GM23338 (cell line): ENCODE data around the gene MYO9A. TPM values are rescaled to one million over a fixed set of nuclear protein-coding genes. Genes with fewer than 3 reads are reported as not detected.
A peak's percentile ranks its signal among the peaks of the same experiment; 100 is the strongest.

ENCODE experiments used
- ATAC-seq: fragments of 200-7000 bp; cut with Tn5 transposase; 3 replicates; pipeline ENCODE4 v1.9.1; 2020
- DNase-seq: peaks from one replicate; pipeline ENCODE4 v3.0.0-alpha.2; 2015; ENCODE audit warnings: low spot score
- H2AFZ ChIP-seq: fragments of 200-600 bp; sonication (generic); 2 replicates; pipeline ENCODE4 v1.8.0; 2016; ENCODE audit warnings: antibody characterized with exemption, mild to moderate bottlenecking, moderate library complexity
- H3F3A ChIP-seq: fragments of 200-600 bp; sonication (generic); replicated peaks from 2 replicates; pipeline ENCODE4 v1.8.0; 2017; ENCODE audit warnings: antibody characterized with exemption, mixed run types, low read depth
- H3K27ac ChIP-seq: fragments of 200-600 bp; sonication (generic); 2 replicates; pipeline ENCODE4 v1.6.1; 2016; ENCODE audit warnings: low read depth
- H3K27me3 ChIP-seq: fragments of 200-600 bp; sonication (generic); 2 replicates; pipeline ENCODE4 v1.8.0; 2016; ENCODE audit warnings: mild to moderate bottlenecking, mixed run types, moderate library complexity; ENCODE audit not compliant: insufficient read depth
- H3K36me3 ChIP-seq: fragments of 200-600 bp; sonication (generic); 2 replicates; pipeline ENCODE4 v1.8.0; 2016; ENCODE audit warnings: mild to moderate bottlenecking; ENCODE audit not compliant: insufficient read depth
- H3K4me1 ChIP-seq: fragments of 200-600 bp; sonication (generic); 2 replicates; pipeline ENCODE4 v1.8.0; 2016; ENCODE audit warnings: mild to moderate bottlenecking, moderate library complexity; ENCODE audit not compliant: insufficient read depth
- H3K4me2 ChIP-seq: fragments of 200-600 bp; sonication (generic); 2 replicates; pipeline ENCODE4 v1.7.1; 2017; ENCODE audit warnings: mixed run types
- H3K4me3 ChIP-seq: fragments of 200-600 bp; sonication (generic); 2 replicates; pipeline ENCODE4 v1.6.1; 2016; ENCODE audit warnings: mixed run types
- H3K79me2 ChIP-seq: fragments of 200-600 bp; sonication (generic); replicated peaks from 2 replicates; pipeline ENCODE4 v1.8.0; 2017; ENCODE audit warnings: mild to moderate bottlenecking; ENCODE audit not compliant: insufficient read depth
- H3K9me2 ChIP-seq: fragments of 200-600 bp; sonication (generic); 2 replicates; pipeline ENCODE4 v1.8.0; 2017; ENCODE audit not compliant: insufficient read depth
- H4K20me1 ChIP-seq: fragments of 200-600 bp; sonication (generic); replicated peaks from 2 replicates; pipeline ENCODE4 v1.8.0; 2017; ENCODE audit warnings: mild to moderate bottlenecking; ENCODE audit not compliant: insufficient read depth
- H3K27ac Mint-ChIP-seq: 2 replicates; pipeline ENCODE4 v1.8.0; 2020; ENCODE audit warnings: inconsistent platforms, mild to moderate bottlenecking, moderate library complexity, mixed read lengths
- H3K27me3 Mint-ChIP-seq: 3 replicates; pipeline ENCODE4 v1.8.0; 2022; ENCODE audit warnings: low read depth, mild to moderate bottlenecking, moderate library complexity, mixed read lengths, inconsistent platforms; ENCODE audit not compliant: insufficient read depth, poor library complexity
- H3K36me3 Mint-ChIP-seq: 3 replicates; pipeline ENCODE4 v1.8.0; 2021; ENCODE audit warnings: low read depth, mild to moderate bottlenecking, inconsistent platforms, moderate library complexity, mixed read lengths
- H3K4me1 Mint-ChIP-seq: 3 replicates; pipeline ENCODE4 v1.8.0; 2020; ENCODE audit warnings: mild to moderate bottlenecking, inconsistent platforms, mixed read lengths
- H3K4me3 Mint-ChIP-seq: 3 replicates; pipeline ENCODE4 v1.8.0; 2021; ENCODE audit warnings: moderate library complexity, mild to moderate bottlenecking, inconsistent platforms, mixed read lengths
- H3K9me3 Mint-ChIP-seq: 3 replicates; pipeline ENCODE4 v1.8.0; 2020; ENCODE audit warnings: moderate library complexity, mild to moderate bottlenecking, inconsistent platforms, mixed read lengths
- POLR2AphosphoS5 ChIP-seq: IDR thresholded peaks from 2 replicates; pipeline ENCODE4 v1.6.1; 2016; ENCODE audit warnings: antibody characterized with exemption, low read depth
- STAT1 ChIP-seq: IDR thresholded peaks from one replicate; pipeline ENCODE4 v1.6.1; 2016; ENCODE audit warnings: antibody characterized with exemption; ENCODE audit not compliant: unreplicated experiment
- ZNF114 ChIP-seq: fragments of 250-450 bp; sonication (Bioruptor Pico); IDR thresholded peaks from 2 replicates; pipeline ENCODE4 v1.5.0; 2020; ENCODE audit warnings: mild to moderate bottlenecking, moderate library complexity
- polyA plus RNA-seq: library from polyadenylated mRNA; unstranded; fragments of >200 nt; fragmentation: Nextera tagmentation; extraction: Ambion mirVana; gene quantifications from 2 replicates; pipeline ENCODE4 v1.2.1, GENCODE V29; 2016
- total RNA-seq: library from RNA; depleted of rRNA; stranded (reverse); fragments of >200 nt; shearing (Covaris generic); gene quantifications from 2 replicates; pipeline ENCODE4 v1.2.3, GENCODE V29; 2014
- TF ChIP-seq, protein P1 (sequence below), 2 experiments: fragments of 200-600 bp in 1 of 2; sonication (generic) in 1 of 2; conservative IDR thresholded peaks; 2 replicates each; pipeline versions ENCODE4 v1.5.1 to v1.6.1; 2016 to 2017; ENCODE audit warnings: antibody characterized with exemption in 2 of 2, low read depth in 2 of 2, mild to moderate bottlenecking in 2 of 2, moderate library complexity in 1 of 2
- TF ChIP-seq, protein P2 (sequence below): IDR thresholded peaks from one replicate; pipeline ENCODE4 v1.6.1; 2018; ENCODE audit warnings: antibody characterized with exemption; ENCODE audit not compliant: unreplicated experiment
- TF ChIP-seq, protein P3 (sequence below): fragments of 250-450 bp; sonication (Bioruptor Pico); IDR thresholded peaks from 2 replicates; pipeline ENCODE4 v1.5.0; 2020; ENCODE audit warnings: mild to moderate bottlenecking, moderate library complexity

Gene MYO9A
- total and polyA plus RNA-seq, 2 experiments from 2014 or later: 11.6 to 32.8 TPM

DNA sequence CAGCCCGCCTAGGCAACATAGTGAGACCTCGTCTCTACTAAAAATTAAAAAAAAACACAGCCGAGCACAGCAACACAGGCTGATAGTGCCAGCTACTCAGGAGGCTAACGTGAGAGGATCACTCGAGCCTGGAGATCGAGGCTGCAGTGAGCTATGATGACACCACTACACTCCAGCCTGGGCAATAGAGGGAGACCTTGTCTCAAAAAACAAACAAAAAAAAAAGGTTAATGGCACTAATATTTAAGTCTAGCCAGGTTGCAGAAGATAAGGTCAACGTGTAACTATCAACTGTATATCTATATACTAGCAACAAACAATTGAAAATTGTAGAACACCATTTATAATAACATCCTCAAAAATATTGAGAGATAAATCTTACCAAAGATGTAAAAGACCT, 75.1 kb downstream of the MYO9A start:
- Histone ChIP-seq H3F3A (no peaks in the 10 kb centered on the region), H3K4me3 (no peak overlapping the region), H2AFZ (no peak overlapping the region), H3K4me1 (no peaks in the 10 kb centered on the region), H3K9me2 (no peaks in the 10 kb centered on the region), H3K27ac (no peak overlapping the region), H4K20me1 (no peaks in the 10 kb centered on the region), H3K27me3 (no peaks in the 10 kb centered on the region), H3K4me2 (no peak overlapping the region), H3K36me3 (no peaks in the 10 kb centered on the region), H3K79me2 (no peaks in the 10 kb centered on the region)
- no peaks in the 10 kb centered on the region for H3K27me3 Mint-ChIP-seq
- no peak for ATAC-seq
- DNase-seq: no peak
- no peaks in the 10 kb centered on the region; the same call in 2 of the 3 replicates for H3K9me3 Mint-ChIP-seq
- no peak overlapping the region for H3K4me3 Mint-ChIP-seq
- H3K4me1 Mint-ChIP-seq: peaks cover 7% of the 10 kb centered on the region
- H3K36me3 Mint-ChIP-seq: no peaks in the 10 kb centered on the region
- TF ChIP-seq POLR2AphosphoS5: no peak
- TF ChIP-seq ZNF114 (CRISPR knock-in tag): no peak
- TF ChIP-seq STAT1: no peak
- TF ChIP-seq, protein P1, sequence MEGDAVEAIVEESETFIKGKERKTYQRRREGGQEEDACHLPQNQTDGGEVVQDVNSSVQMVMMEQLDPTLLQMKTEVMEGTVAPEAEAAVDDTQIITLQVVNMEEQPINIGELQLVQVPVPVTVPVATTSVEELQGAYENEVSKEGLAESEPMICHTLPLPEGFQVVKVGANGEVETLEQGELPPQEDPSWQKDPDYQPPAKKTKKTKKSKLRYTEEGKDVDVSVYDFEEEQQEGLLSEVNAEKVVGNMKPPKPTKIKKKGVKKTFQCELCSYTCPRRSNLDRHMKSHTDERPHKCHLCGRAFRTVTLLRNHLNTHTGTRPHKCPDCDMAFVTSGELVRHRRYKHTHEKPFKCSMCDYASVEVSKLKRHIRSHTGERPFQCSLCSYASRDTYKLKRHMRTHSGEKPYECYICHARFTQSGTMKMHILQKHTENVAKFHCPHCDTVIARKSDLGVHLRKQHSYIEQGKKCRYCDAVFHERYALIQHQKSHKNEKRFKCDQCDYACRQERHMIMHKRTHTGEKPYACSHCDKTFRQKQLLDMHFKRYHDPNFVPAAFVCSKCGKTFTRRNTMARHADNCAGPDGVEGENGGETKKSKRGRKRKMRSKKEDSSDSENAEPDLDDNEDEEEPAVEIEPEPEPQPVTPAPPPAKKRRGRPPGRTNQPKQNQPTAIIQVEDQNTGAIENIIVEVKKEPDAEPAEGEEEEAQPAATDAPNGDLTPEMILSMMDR (conservative IDR thresholded peaks at IDR 0.05; ENCODE audit: low read depth in 2 of 2): peak in 1 of 2 experiments; percentile 19; a peak in 1 of 4 replicates
- TF ChIP-seq, protein P2, sequence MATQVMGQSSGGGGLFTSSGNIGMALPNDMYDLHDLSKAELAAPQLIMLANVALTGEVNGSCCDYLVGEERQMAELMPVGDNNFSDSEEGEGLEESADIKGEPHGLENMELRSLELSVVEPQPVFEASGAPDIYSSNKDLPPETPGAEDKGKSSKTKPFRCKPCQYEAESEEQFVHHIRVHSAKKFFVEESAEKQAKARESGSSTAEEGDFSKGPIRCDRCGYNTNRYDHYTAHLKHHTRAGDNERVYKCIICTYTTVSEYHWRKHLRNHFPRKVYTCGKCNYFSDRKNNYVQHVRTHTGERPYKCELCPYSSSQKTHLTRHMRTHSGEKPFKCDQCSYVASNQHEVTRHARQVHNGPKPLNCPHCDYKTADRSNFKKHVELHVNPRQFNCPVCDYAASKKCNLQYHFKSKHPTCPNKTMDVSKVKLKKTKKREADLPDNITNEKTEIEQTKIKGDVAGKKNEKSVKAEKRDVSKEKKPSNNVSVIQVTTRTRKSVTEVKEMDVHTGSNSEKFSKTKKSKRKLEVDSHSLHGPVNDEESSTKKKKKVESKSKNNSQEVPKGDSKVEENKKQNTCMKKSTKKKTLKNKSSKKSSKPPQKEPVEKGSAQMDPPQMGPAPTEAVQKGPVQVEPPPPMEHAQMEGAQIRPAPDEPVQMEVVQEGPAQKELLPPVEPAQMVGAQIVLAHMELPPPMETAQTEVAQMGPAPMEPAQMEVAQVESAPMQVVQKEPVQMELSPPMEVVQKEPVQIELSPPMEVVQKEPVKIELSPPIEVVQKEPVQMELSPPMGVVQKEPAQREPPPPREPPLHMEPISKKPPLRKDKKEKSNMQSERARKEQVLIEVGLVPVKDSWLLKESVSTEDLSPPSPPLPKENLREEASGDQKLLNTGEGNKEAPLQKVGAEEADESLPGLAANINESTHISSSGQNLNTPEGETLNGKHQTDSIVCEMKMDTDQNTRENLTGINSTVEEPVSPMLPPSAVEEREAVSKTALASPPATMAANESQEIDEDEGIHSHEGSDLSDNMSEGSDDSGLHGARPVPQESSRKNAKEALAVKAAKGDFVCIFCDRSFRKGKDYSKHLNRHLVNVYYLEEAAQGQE: no peak
- TF ChIP-seq, protein P3, sequence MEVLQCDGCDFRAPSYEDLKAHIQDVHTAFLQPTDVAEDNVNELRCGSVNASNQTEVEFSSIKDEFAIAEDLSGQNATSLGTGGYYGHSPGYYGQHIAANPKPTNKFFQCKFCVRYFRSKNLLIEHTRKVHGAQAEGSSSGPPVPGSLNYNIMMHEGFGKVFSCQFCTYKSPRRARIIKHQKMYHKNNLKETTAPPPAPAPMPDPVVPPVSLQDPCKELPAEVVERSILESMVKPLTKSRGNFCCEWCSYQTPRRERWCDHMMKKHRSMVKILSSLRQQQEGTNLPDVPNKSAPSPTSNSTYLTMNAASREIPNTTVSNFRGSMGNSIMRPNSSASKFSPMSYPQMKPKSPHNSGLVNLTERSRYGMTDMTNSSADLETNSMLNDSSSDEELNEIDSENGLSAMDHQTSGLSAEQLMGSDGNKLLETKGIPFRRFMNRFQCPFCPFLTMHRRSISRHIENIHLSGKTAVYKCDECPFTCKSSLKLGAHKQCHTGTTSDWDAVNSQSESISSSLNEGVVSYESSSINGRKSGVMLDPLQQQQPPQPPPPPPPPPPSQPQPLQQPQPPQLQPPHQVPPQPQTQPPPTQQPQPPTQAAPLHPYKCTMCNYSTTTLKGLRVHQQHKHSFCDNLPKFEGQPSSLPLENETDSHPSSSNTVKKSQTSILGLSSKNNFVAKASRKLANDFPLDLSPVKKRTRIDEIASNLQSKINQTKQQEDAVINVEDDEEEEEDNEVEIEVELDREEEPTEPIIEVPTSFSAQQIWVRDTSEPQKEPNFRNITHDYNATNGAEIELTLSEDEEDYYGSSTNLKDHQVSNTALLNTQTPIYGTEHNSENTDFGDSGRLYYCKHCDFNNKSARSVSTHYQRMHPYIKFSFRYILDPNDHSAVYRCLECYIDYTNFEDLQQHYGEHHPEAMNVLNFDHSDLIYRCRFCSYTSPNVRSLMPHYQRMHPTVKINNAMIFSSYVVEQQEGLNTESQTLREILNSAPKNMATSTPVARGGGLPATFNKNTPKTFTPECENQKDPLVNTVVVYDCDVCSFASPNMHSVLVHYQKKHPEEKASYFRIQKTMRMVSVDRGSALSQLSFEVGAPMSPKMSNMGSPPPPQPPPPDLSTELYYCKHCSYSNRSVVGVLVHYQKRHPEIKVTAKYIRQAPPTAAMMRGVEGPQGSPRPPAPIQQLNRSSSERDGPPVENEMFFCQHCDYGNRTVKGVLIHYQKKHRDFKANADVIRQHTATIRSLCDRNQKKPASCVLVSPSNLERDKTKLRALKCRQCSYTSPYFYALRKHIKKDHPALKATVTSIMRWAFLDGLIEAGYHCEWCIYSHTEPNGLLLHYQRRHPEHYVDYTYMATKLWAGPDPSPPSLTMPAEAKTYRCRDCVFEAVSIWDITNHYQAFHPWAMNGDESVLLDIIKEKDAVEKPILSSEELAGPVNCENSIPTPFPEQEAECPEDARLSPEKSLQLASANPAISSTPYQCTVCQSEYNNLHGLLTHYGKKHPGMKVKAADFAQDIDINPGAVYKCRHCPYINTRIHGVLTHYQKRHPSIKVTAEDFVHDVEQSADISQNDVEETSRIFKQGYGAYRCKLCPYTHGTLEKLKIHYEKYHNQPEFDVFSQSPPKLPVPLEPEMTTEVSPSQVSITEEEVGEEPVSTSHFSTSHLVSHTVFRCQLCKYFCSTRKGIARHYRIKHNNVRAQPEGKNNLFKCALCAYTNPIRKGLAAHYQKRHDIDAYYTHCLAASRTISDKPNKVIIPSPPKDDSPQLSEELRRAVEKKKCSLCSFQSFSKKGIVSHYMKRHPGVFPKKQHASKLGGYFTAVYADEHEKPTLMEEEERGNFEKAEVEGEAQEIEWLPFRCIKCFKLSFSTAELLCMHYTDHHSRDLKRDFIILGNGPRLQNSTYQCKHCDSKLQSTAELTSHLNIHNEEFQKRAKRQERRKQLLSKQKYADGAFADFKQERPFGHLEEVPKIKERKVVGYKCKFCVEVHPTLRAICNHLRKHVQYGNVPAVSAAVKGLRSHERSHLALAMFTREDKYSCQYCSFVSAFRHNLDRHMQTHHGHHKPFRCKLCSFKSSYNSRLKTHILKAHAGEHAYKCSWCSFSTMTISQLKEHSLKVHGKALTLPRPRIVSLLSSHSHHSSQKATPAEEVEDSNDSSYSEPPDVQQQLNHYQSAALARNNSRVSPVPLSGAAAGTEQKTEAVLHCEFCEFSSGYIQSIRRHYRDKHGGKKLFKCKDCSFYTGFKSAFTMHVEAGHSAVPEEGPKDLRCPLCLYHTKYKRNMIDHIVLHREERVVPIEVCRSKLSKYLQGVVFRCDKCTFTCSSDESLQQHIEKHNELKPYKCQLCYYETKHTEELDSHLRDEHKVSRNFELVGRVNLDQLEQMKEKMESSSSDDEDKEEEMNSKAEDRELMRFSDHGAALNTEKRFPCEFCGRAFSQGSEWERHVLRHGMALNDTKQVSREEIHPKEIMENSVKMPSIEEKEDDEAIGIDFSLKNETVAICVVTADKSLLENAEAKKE (CRISPR knock-in tag): no peak
- no peak overlapping the region for H3K27ac Mint-ChIP-seq
